Kidney epithelial cell (primary cell): ENCODE data around the gene CACNG4. TPM values are rescaled to one million over a fixed set of nuclear protein-coding genes. Genes with fewer than 3 reads are reported as not detected.

Experiments used
- DNase-seq: peaks from one replicate; pipeline ENCODE4 v3.0.0-alpha.2; 2010; ENCODE audit warnings: low read depth
- H3K27me3 ChIP-seq: 2 replicates; pipeline ENCODE4 v1.6.0; 2011; ENCODE audit warnings: low read length; ENCODE audit not compliant: control insufficient read depth, insufficient read depth
- H3K36me3 ChIP-seq: 2 replicates; pipeline ENCODE4 v1.5.1; 2011; ENCODE audit warnings: low read length; ENCODE audit not compliant: control insufficient read depth, insufficient read depth
- H3K4me3 ChIP-seq: 2 replicates; pipeline ENCODE4 v1.5.1; 2011; ENCODE audit warnings: low read depth, mild to moderate bottlenecking, control low read depth, low read length
- CTCF ChIP-seq: IDR thresholded peaks from 2 replicates; pipeline ENCODE4 v1.5.1; 2011; ENCODE audit warnings: mild to moderate bottlenecking, moderate library complexity, low read length, control low read depth, inconsistent platforms; ENCODE audit not compliant: insufficient read depth, poor library complexity, severe bottlenecking
- total RNA-seq: library from RNA; depleted of rRNA; stranded (reverse); fragments of >200 nt; gene quantifications from 2 replicates; pipeline ENCODE4 v1.2.3, GENCODE V29; 2015

Gene CACNG4
- total RNA-seq, 1 donor from 2014 or later, result 0.84 TPM

GRCh38 chr17:66941249-66941648 is 23.3 kb upstream of the CACNG4 start:
- no peak overlapping the region for H3K4me3 ChIP-seq
- no peaks in the 10 kb centered on the region for H3K36me3 ChIP-seq
- peaks cover 29% of the 10 kb centered on the region for H3K27me3 ChIP-seq
- no peak for DNase-seq
- no peak for TF ChIP-seq CTCF

GRCh38 chr17:66941773-66942450 is 22.6 kb upstream of the CACNG4 start:
- Histone ChIP-seq H3K27me3 (peaks cover 34% of the 10 kb centered on the region), H3K4me3 (no peak overlapping the region), H3K36me3 (no peaks in the 10 kb centered on the region)
- no peak for DNase-seq
- no peak for TF ChIP-seq CTCF

- peak; percentile 8 for TF ChIP-seq CTCF
Observed at GRCh38 chr17:66942451-66943264, 21.8 kb upstream of the CACNG4 start.

GRCh38 chr17:66943484-66943883 is 21.0 kb upstream of the CACNG4 start:
- H3K4me3 ChIP-seq, result no peak overlapping the region
- H3K27me3 ChIP-seq, result peaks cover 31% of the 10 kb centered on the region
- H3K36me3 ChIP-seq, result no peaks in the 10 kb centered on the region
- no peak for DNase-seq
- no peak for TF ChIP-seq CTCF

More at GRCh38 chr17:66942451-66943264, 21.8 kb upstream of the CACNG4 start:
- no peak for DNase-seq
- H3K4me3 ChIP-seq, result no peak overlapping the region
- peaks cover 34% of the 10 kb centered on the region for H3K27me3 ChIP-seq
- H3K36me3 ChIP-seq, result no peaks in the 10 kb centered on the region

- TF ChIP-seq CTCF, result no peak
- no peak for DNase-seq
Observed at GRCh38 chr17:66944351-66945146, 20.0 kb upstream of the CACNG4 start.

More at GRCh38 chr17:66944351-66945146, 20.0 kb upstream of the CACNG4 start:
- peaks cover 29% of the 10 kb centered on the region for H3K27me3 ChIP-seq
- no peak overlapping the region for H3K4me3 ChIP-seq
- no peaks in the 10 kb centered on the region for H3K36me3 ChIP-seq
